DOHH2 (cell line): ENCODE results near the gene NEURL1B.

Source experiments
- H3F3A ChIP-seq: fragments of 200-600 bp; sonication (generic), shearing (Covaris generic); 2 replicates; pipeline ENCODE4 v1.6.0; 2016; ENCODE audit warnings: antibody characterized with exemption, mild to moderate bottlenecking; ENCODE audit not compliant: control insufficient read depth, insufficient read depth
- H3K27ac ChIP-seq: fragments of 200-600 bp; sonication (generic); 2 replicates; pipeline ENCODE4 v1.5.1; 2014; ENCODE audit warnings: low read depth, mild to moderate bottlenecking, low read length, moderate library complexity
- H3K27me3 ChIP-seq: fragments of 200-600 bp; sonication (generic); 2 replicates; pipeline ENCODE4 v1.6.1; 2014; ENCODE audit warnings: mild to moderate bottlenecking, low read length, mixed read lengths; ENCODE audit not compliant: control insufficient read depth
- H3K36me3 ChIP-seq: fragments of 200-600 bp; sonication (generic); 2 replicates; pipeline ENCODE4 v1.6.1; 2014; ENCODE audit warnings: mild to moderate bottlenecking, low read length, moderate library complexity, mixed read lengths; ENCODE audit not compliant: control insufficient read depth
- H3K4me1 ChIP-seq: fragments of 200-600 bp; sonication (generic); 2 replicates; pipeline ENCODE4 v1.6.1; 2014; ENCODE audit warnings: mild to moderate bottlenecking, low read length, mixed read lengths; ENCODE audit not compliant: control insufficient read depth
- H3K4me2 ChIP-seq: fragments of 200-600 bp; sonication (generic); 2 replicates; pipeline ENCODE4 v1.6.0; 2014; ENCODE audit warnings: mild to moderate bottlenecking, low read length, moderate library complexity
- H3K4me3 ChIP-seq: fragments of 200-600 bp; sonication (generic); 2 replicates; pipeline ENCODE4 v1.5.1; 2014; ENCODE audit warnings: mild to moderate bottlenecking, low read length, mixed read lengths
- H3K79me2 ChIP-seq: fragments of 200-600 bp; sonication (generic); 2 replicates; pipeline ENCODE4 v1.6.1; 2014; ENCODE audit warnings: mild to moderate bottlenecking, low read length, mixed read lengths; ENCODE audit not compliant: control insufficient read depth
- H3K9me2 ChIP-seq: fragments of 200-600 bp; sonication (generic); replicated peaks from 2 replicates; pipeline ENCODE4 v1.6.1; 2014; ENCODE audit warnings: mild to moderate bottlenecking, low read length, mixed read lengths; ENCODE audit not compliant: control insufficient read depth
- H3K9me3 ChIP-seq: fragments of 200-600 bp; sonication (generic); 2 replicates; pipeline ENCODE4 v1.6.1; 2014; ENCODE audit warnings: antibody characterized with exemption, low read length, mixed read lengths; ENCODE audit not compliant: control insufficient read depth, insufficient read depth
- H4K20me1 ChIP-seq: fragments of 200-600 bp; sonication (generic); 2 replicates; pipeline ENCODE4 v1.6.0; 2014; ENCODE audit warnings: low read depth, mild to moderate bottlenecking, antibody characterized with exemption, low read length, moderate library complexity; ENCODE audit not compliant: control insufficient read depth, insufficient read depth
- CTCF ChIP-seq: fragments of 200-600 bp; sonication (generic); IDR thresholded peaks from one replicate; pipeline ENCODE4 v1.5.1; 2014; ENCODE audit warnings: antibody characterized with exemption, mild to moderate bottlenecking, low read depth, low read length; ENCODE audit not compliant: poor library complexity, severe bottlenecking
- EZH2phosphoT487 ChIP-seq: fragments of 200-600 bp; sonication (generic); IDR thresholded peaks from 2 replicates; pipeline ENCODE4 v1.6.1; 2017; ENCODE audit warnings: borderline replicate concordance, mild to moderate bottlenecking, antibody characterized with exemption, low read length, moderate library complexity, mixed read lengths

Gene NEURL1B

GRCh38 chr5:172616136-172616535 lies 24.9 kb upstream of the NEURL1B start:
- no peaks in the 10 kb centered on the region; the same call in 1 of the 2 replicates for H3F3A ChIP-seq
- H3K4me1 ChIP-seq: peaks cover 13% of the 10 kb centered on the region
- no peaks in the 10 kb centered on the region for H4K20me1 ChIP-seq
- TF ChIP-seq CTCF: no peak
- TF ChIP-seq EZH2phosphoT487: no peak
- no peaks in the 10 kb centered on the region for H3K36me3 ChIP-seq
- H3K9me3 ChIP-seq: peaks cover 7% of the 10 kb centered on the region; the same call in 1 of the 2 replicates
- no peaks in the 10 kb centered on the region for H3K27me3 ChIP-seq
- no peak overlapping the region for H3K4me2 ChIP-seq
- no peaks in the 10 kb centered on the region for H3K9me2 ChIP-seq
- no peak overlapping the region for H3K27ac ChIP-seq
- no peak overlapping the region for H3K4me3 ChIP-seq
- no peaks in the 10 kb centered on the region for H3K79me2 ChIP-seq

GRCh38 chr5:172616730-172617129 lies 24.3 kb upstream of the NEURL1B start:
- Histone ChIP-seq H3K9me3 (peaks cover 7% of the 10 kb centered on the region; the same call in 1 of the 2 replicates), H3K27me3 (no peaks in the 10 kb centered on the region), H3K79me2 (no peaks in the 10 kb centered on the region), H3K4me1 (peaks cover 13% of the 10 kb centered on the region), H3K4me2 (no peak overlapping the region), H3K27ac (no peak overlapping the region), H3K4me3 (no peak overlapping the region), H4K20me1 (no peaks in the 10 kb centered on the region), H3K36me3 (no peaks in the 10 kb centered on the region), H3K9me2 (no peaks in the 10 kb centered on the region), H3F3A (no peaks in the 10 kb centered on the region; the same call in 1 of the 2 replicates)
- no peak for TF ChIP-seq EZH2phosphoT487
- TF ChIP-seq CTCF: no peak

GRCh38 chr5:172617817-172618216 lies 23.2 kb upstream of the NEURL1B start:
- no peaks in the 10 kb centered on the region for H3K36me3 ChIP-seq
- no peaks in the 10 kb centered on the region for H3K79me2 ChIP-seq
- no peaks in the 10 kb centered on the region for H4K20me1 ChIP-seq
- no peaks in the 10 kb centered on the region for H3K27me3 ChIP-seq
- H3K9me3 ChIP-seq: peaks cover 7% of the 10 kb centered on the region; the same call in 1 of the 2 replicates
- H3K9me2 ChIP-seq: no peaks in the 10 kb centered on the region
- H3K4me2 ChIP-seq: no peak overlapping the region
- H3K27ac ChIP-seq: no peak overlapping the region
- TF ChIP-seq CTCF (no peak), EZH2phosphoT487 (no peak)
- H3K4me3 ChIP-seq: no peak overlapping the region
- H3F3A ChIP-seq: no peaks in the 10 kb centered on the region; the same call in 1 of the 2 replicates
- H3K4me1 ChIP-seq: peaks cover 13% of the 10 kb centered on the region
